Measurements from ENCODE around the gene TOMM34.

The TOMM34 gene

DNA sequence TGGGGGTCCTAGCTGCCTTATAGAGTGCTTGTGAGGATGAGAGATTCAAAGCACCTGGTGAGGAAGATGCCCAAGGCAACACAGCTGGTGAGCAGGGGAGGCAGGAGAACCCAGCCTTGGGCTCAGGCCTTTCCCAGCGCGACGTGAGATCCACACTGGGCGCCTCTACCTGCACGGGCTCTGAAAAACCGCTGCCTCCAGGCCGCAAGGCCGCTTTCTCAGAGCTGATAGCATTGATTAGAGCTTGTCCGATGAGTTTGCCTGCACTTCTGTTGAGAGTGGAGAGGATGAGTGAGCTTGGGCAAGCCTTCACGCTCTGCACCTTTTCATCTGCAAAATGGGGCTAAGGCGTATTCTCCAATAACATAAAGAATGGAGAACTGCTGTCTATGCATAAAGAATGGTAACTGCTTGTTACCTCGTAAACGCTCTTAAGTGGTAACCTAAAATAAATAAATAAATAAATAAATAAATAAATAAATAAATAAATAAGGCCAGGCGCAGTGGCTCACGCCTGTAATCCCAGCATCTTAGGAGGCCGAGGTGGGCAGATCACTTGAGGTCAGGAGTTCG is 49.4 kb downstream of the TOMM34 start:
- TF ChIP-seq, protein P1, sequence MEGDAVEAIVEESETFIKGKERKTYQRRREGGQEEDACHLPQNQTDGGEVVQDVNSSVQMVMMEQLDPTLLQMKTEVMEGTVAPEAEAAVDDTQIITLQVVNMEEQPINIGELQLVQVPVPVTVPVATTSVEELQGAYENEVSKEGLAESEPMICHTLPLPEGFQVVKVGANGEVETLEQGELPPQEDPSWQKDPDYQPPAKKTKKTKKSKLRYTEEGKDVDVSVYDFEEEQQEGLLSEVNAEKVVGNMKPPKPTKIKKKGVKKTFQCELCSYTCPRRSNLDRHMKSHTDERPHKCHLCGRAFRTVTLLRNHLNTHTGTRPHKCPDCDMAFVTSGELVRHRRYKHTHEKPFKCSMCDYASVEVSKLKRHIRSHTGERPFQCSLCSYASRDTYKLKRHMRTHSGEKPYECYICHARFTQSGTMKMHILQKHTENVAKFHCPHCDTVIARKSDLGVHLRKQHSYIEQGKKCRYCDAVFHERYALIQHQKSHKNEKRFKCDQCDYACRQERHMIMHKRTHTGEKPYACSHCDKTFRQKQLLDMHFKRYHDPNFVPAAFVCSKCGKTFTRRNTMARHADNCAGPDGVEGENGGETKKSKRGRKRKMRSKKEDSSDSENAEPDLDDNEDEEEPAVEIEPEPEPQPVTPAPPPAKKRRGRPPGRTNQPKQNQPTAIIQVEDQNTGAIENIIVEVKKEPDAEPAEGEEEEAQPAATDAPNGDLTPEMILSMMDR (IDR thresholded peaks at IDR 0.05; ENCODE audit: low read length, missing control alignments), result no peak
- no peak for DNase-seq (ENCODE audit: low read depth)
- H3K4me3 ChIP-seq (replicated peaks; ENCODE audit: low read depth, low read length), result peak overlapping the region; percentile 76

DNA sequence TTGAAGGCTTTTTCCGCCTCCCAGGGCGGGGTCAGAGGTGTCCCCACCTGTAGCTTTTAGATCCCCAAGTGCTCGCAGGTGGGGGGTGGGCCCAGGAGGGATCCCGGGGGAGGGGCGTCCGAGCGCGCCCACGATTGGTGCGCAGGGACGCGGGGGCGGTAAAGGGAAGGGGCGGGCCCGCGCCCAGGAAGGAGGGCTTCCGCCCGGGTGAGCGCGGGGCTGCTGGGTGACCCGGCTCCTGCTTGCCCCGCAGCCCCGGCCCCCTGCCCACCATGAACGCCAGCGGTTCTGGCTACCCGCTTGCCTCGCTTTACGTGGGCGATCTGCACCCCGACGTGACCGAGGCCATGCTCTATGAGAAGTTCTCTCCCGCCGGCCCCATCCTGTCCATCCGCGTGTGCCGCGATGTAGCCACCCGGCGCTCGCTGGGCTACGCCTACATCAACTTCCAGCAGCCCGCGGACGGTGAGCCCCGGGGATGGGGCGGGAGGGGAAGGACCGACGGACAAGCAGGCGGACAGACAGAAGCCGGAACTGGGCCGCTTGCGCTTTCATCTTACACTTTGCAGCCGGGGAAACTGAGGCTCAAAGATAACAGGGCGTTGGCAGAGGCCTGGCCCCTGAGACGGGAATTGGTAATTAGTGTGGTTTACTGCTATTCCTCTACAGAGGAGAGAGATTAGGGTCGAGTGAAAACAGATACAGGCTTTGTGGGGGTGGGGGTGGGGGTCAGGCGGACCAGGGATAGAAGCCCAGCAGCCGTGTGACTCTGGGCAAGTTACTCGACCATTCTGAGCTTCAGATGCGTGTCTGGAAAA is 50.1 kb downstream of the TOMM34 start, which contains the start of gene PABPC1L:
TSS of gene PABPC1L (plus strand) at position 189 of the 818 bp plus-strand sequence. CDS start at position 273, 84 bp downstream.
- H3K4me3 ChIP-seq (replicated peaks; ENCODE audit: low read depth, low read length), result peak within 1 kb of the TSS; percentile 76
- TF ChIP-seq, protein P1 (IDR thresholded peaks at IDR 0.05; ENCODE audit: low read length, missing control alignments), result no peak
- DNase-seq (ENCODE audit: low read depth), result peak; percentile 68

DNA sequence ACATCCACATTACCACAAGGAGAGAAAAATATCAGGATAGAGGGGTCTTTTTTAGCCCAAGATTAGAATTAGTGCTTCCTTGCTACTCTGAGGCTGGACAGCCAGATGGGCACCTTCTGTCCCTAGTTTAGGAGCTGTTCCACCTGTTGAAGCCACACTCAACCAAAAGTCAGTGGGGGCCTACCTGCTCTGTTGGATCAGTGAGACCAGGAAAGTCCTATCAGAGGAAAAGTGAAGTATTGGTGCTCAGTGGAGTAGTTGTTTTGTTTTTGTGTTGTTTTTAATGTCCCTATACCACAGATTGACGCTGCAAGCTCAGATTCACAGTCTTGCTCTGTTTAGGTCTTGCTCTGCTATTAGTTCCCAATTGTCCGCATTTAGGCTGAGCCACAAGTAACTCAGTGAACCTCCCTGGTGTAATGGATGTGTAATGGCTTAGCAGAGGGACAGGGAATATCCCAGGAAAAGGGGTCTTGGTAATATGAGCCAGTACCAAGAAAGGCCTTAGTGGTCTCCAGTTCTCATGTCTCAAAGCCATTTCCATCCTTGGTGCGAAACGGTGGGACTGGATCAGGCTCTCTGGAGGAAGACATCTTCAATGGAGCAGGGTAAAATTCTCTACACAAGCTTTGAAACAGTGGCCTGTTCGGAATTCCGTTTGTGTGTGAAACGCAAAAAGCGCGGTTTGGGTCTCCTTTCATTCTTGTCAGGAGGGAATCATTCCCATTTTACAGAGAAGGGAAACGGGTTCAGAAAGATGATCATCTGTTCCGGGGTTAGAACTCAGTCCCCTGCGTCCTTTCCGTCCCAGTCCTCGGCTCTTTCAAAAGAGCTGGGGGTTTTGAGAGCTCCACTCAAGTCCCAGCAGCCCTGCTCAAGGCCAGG is 51.0 kb downstream of the TOMM34 start:
- DNase-seq (ENCODE audit: low read depth), result peak; percentile 5
- peak overlapping the region; percentile 76 for H3K4me3 ChIP-seq (replicated peaks; ENCODE audit: low read depth, low read length)
- TF ChIP-seq, protein P1 (IDR thresholded peaks at IDR 0.05; ENCODE audit: low read length, missing control alignments), result no peak

DNA sequence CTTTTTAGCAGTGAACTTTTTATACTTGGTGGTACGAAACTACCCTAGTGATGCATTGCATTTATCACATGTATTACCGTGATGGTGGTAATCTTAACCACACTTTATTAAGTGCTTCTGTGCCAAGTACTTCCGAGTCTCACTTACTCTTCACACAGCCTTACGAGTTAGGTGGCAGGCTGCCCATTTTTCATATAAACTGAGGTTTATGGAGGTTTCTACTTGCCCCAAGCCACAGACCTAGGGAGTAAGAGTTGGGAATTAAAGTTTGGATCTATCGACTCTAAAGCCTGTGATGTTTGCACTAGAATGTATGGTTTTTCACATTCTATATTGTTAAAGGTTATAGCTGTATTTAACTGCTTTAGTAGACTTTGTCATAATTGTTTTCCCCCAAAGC is 55.8 kb downstream of the TOMM34 start:
- TF ChIP-seq, protein P1 (IDR thresholded peaks at IDR 0.05; ENCODE audit: low read length, missing control alignments), result no peak
- DNase-seq (ENCODE audit: low read depth), result no peak
- H3K4me3 ChIP-seq (replicated peaks; ENCODE audit: low read depth, low read length), result no peak overlapping the region

DNA sequence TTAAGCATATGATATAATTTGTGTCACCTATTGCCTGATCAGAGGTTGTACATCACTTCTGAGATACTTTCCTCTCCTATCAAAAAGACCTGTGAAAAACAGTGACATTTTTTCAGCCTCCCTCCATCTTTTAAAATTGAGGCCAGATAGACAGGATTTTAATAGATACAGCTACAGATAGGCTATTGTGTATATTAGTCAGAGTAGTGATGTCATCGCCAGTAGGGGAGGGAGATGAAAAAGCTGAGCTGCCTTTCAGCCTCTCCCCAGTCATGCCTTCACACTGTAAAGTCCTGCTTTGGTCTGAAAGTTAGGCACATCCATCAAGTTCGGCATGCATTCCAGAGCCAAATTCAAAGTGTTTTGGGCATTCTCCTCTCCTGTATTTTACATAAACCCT is 58.2 kb downstream of the TOMM34 start:
- DNase-seq (ENCODE audit: low read depth), result peak; percentile 23
- H3K4me3 ChIP-seq (replicated peaks; ENCODE audit: low read depth, low read length), result no peak overlapping the region
- TF ChIP-seq, protein P1 (IDR thresholded peaks at IDR 0.05; ENCODE audit: low read length, missing control alignments), result no peak

DNA sequence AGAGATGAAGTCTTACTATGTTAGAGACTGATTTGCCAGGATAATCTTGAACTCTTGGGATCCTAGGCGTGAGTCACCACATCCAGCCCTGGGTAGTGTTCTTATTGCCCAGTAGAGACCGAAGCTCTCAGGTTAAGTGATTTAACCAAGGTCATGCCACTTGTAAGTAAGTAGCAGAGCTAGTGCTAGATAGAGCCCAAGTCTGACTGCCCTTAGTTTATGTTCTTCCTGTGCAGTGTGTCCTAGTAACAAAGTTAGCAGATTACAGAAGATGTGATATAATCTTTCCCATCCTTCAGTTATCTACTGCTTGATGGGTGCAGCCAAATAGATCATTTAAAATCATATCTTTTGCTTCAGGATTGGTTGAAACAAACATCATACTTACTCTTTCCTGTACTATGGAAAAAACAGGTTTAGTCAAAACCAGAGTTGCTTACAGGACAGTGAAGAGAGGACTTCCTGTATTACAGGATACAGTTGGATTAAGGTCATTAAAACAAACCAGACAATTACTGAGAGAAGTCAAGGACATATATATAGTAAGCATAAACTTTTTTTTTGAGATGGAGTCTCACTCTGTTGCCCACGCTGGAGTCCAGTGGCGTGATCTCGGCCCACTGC is 59.9 kb downstream of the TOMM34 start:
- no peak overlapping the region for H3K4me3 ChIP-seq (replicated peaks; ENCODE audit: low read depth, low read length)
- TF ChIP-seq, protein P1 (IDR thresholded peaks at IDR 0.05; ENCODE audit: low read length, missing control alignments), result no peak
- no peak for DNase-seq (ENCODE audit: low read depth)

All from fibroblast of pulmonary artery (primary cell).